GM19193 (cell line): Measurements from ENCODE around the gene CALML3.

Source experiments
- POLR2A ChIP-seq: IDR thresholded peaks from 4 replicates; pipeline ENCODE4 v1.6.1; 2011; ENCODE audit not compliant: insufficient read depth, insufficient read length; ENCODE audit errors: extremely low read depth

The CALML3 gene

GRCh38 chr10:5568984-5569383 is 44.2 kb downstream of the CALML3 start:
- TF ChIP-seq POLR2A = no peak

DNA sequence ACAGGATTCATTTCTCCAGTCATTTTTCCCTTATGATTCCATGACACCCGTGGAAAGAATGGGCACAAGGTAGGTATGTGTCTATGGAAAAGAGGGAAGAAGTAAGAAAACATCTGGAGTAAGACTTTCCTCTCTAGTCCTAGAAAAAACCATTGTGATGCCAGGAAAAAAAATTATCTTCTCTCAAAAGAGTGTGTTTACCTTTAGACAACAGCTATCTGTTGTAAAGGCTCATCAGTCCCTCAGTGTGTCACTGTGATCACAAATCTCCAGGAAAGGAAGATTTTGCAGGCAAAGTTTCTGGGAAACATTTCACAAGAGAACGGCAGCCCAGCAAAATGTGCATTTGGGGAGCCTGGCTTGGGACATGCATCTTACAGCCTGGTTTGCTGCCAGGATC is 44.8 kb downstream of the CALML3 start:
- no peak for TF ChIP-seq POLR2A

DNA sequence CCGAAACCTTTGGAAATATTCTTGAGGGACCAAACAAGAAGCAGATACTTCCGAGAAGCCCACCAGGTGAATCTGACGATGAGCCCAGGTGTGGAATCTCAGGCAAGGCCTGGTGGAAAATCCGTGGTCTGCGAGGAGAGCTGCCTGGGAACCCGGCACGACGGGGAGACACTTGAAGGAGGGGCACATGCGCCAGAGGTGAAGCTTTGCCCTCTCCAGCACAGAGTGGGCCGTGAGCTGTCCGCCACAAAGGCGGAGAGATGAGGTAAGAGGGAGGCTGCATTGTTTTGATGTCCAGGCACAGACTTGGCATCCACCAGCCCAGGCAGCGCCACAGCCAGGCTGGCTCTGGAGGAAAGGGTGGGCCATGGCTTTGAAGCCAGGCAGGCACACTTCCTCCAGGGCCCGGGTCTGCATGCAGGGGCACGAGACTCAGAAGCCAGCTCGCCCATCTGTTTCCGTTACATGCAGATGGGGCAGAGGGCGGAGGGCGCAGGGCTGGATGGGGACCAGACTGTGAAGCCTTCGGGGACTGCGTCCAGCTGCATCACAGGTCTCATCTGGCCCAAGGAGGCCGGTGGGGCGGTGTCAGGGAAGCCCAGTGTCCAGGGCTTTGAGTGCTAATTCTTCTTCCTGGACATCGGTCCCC is 45.4 kb downstream of the CALML3 start:
- no peak for TF ChIP-seq POLR2A

GRCh38 chr10:5570979-5571810 is 46.4 kb downstream of the CALML3 start:
- TF ChIP-seq POLR2A = no peak

- no peak for TF ChIP-seq POLR2A
Measured at GRCh38 chr10:5571826-5572225, 47.1 kb downstream of the CALML3 start.

- TF ChIP-seq POLR2A = no peak
Measured at GRCh38 chr10:5573319-5573950, 48.7 kb downstream of the CALML3 start.

- TF ChIP-seq POLR2A = no peak
Measured at GRCh38 chr10:5573968-5574641, 49.3 kb downstream of the CALML3 start.

GRCh38 chr10:5574642-5575131 is 49.9 kb downstream of the CALML3 start:
- TF ChIP-seq POLR2A = no peak

- TF ChIP-seq POLR2A = no peak
Measured at GRCh38 chr10:5575144-5575481, 50.4 kb downstream of the CALML3 start.

GRCh38 chr10:5575482-5576153 is 50.9 kb downstream of the CALML3 start:
- TF ChIP-seq POLR2A = no peak

DNA sequence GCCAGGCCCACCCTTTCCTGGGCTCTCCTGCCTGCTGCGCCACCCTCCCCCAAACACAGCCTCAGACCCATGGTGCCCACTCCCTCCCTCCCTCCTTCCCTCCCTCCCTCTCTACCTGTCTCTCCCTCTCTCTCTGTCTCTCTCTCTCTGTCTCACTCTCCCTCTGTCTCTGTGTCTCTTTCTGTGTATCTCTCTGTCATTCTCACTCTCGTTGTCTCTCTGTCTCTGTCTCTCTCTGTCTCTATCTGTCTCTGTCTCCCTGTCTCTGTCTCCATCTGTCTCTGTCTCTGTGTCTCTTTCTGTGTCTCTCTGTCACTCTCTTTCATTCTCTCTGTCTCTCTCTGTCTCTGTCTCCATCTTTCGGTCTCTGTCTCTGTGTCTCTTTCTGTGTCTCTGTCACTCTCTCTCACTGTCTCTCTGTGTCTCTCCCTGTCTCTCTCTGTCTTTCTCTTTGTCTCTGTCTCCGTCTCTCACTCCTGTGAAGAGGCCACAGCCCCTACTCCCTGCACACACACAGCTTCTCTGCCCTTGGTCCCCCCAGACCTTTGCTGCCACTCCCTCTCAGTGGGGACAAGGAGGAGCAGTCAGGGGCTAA is 51.5 kb downstream of the CALML3 start:
- no peak for TF ChIP-seq POLR2A
